HepG2 (cell line): ENCODE data around the gene DRAM1. TPM values are rescaled to one million over a fixed set of nuclear protein-coding genes. Genes with fewer than 3 reads are reported as not detected.

Experiments used
- ATAC-seq: fragments of 200-7000 bp; cut with Tn5 transposase; 3 replicates; pipeline ENCODE4 v1.9.1; 2020; ENCODE audit warnings: mild to moderate bottlenecking, moderate library complexity
- BruUV-seq: library from RNA; stranded (reverse); fragments of 400-500 nt; replicated peaks from 2 replicates; lab custom pipeline; 2021; lab: Mats Ljungman, UMichigan
- CTCF ChIA-PET: fragments of 300-600 bp; formaldehyde crosslinking; extraction: SDS; loops from one replicate; lab custom pipeline; 2021; ENCODE audit warnings: low total read pairs, inconsistent platforms, low intra/inter-chr PET ratio; lab: Yijun Ruan, JAX
- POLR2A ChIA-PET: fragments of 350-600 bp; sonication (Branson Sonifier 250); formaldehyde crosslinking; loops from one replicate; lab custom pipeline; 2020; ENCODE audit warnings: antibody characterized with exemption, inconsistent platforms; lab: Yijun Ruan, JAX
- DNase-seq: peaks from one replicate; pipeline ENCODE4 v3.0.0-alpha.2; 2015; ENCODE audit warnings: low spot score
- FAIRE-seq: peaks from 3 replicates; lab custom pipeline; 2011; peaks lifted over from hg19 to GRCh38; lab: Jason Lieb, UNC
- H2AFZ ChIP-seq: one replicate; pipeline ENCODE4 v1.6.1; 2011; ENCODE audit warnings: low read length, inconsistent platforms
- H3K27ac ChIP-seq: fragments of 300-600 bp; 3 replicates; pipeline ENCODE4 v1.8.0; 2011; ENCODE audit warnings: mixed run types, mild to moderate bottlenecking, mixed read lengths, low read length, inconsistent platforms; ENCODE audit not compliant: insufficient read depth; ENCODE audit errors: extremely low read length
- H3K27me3 ChIP-seq, 2 experiments: fragments of 200-600 bp in 1 of 2; 2 replicates in 1 of 2; 3 replicates in 1 of 2; pipeline versions ENCODE4 v1.6.0 to v1.8.0; 2011; ENCODE audit warnings: low read length in 2 of 2, mild to moderate bottlenecking in 2 of 2, moderate library complexity in 2 of 2, inconsistent platforms in 1 of 2; ENCODE audit not compliant: insufficient read depth in 2 of 2, control insufficient read depth in 1 of 2
- H3K36me3 ChIP-seq, 2 experiments: fragments of 200-600 bp in 1 of 2; replicated peaks in 1 of 2; 2 replicates in 1 of 2; 3 replicates in 1 of 2; pipeline versions ENCODE4 v1.5.1 to v1.8.0; 2011; ENCODE audit warnings: low read length in 2 of 2, inconsistent platforms in 1 of 2; ENCODE audit not compliant: insufficient read depth in 2 of 2, control insufficient read depth in 1 of 2
- H3K4me1 ChIP-seq: 2 replicates; pipeline ENCODE4 v1.5.1; 2012; ENCODE audit warnings: low read length, inconsistent platforms; ENCODE audit not compliant: insufficient read depth
- H3K4me2 ChIP-seq: 2 replicates; pipeline ENCODE4 v1.6.0; 2011; ENCODE audit warnings: low read depth, low read length, inconsistent platforms
- H3K4me3 ChIP-seq, 3 experiments: fragments of 200-600 bp in 1 of 3; sonication (generic), shearing (Covaris generic) in 1 of 3; replicated peaks in 1 of 3; 2 replicates each; pipeline ENCODE4 v1.5.1; 2011 to 2016; ENCODE audit warnings: low read length in 3 of 3, inconsistent platforms in 2 of 3, low read depth in 2 of 3, mild to moderate bottlenecking in 2 of 3, control low read depth in 1 of 3, mixed read lengths in 1 of 3; ENCODE audit not compliant: insufficient read depth in 1 of 3
- H3K79me2 ChIP-seq: one replicate; pipeline ENCODE4 v1.6.1; 2011; ENCODE audit warnings: low read length, inconsistent platforms; ENCODE audit not compliant: insufficient read depth
- H3K9ac ChIP-seq: 2 replicates; pipeline ENCODE4 v1.6.0; 2011; ENCODE audit warnings: mild to moderate bottlenecking, low read depth, low read length, inconsistent platforms; ENCODE audit not compliant: insufficient read depth
- H3K9me3 ChIP-seq: 2 replicates; pipeline ENCODE4 v1.5.1; 2012; ENCODE audit warnings: mild to moderate bottlenecking, low read length
- H4K20me1 ChIP-seq: 2 replicates; pipeline ENCODE4 v1.6.0; 2011; ENCODE audit warnings: inconsistent platforms, mild to moderate bottlenecking, low read length, moderate library complexity; ENCODE audit not compliant: insufficient read depth
- HIVEP1 ChIP-seq: sonication (generic); formaldehyde crosslinking; IDR thresholded peaks from 2 replicates; pipeline ENCODE4 v1.4.0; 2020; ENCODE audit warnings: mild to moderate bottlenecking, missing genetic modification reagents
- MIXL1 ChIP-seq: IDR thresholded peaks from 2 replicates; pipeline ENCODE4 v1.6.1; 2016
- MTF1 ChIP-seq: sonication (generic); formaldehyde crosslinking; IDR thresholded peaks from 2 replicates; pipeline ENCODE4 v1.5.0; 2020; ENCODE audit warnings: missing genetic modification reagents
- SOX6 ChIP-seq, 2 experiments: fragments of 450-650 bp in 1 of 2; sonication (generic) in 1 of 2; formaldehyde crosslinking in 1 of 2; IDR thresholded peaks; 2 replicates each; pipeline versions ENCODE4 v1.4.0 to v1.6.1; 2017 to 2020; ENCODE audit warnings: antibody characterized with exemption in 1 of 2, mild to moderate bottlenecking in 1 of 2, missing genetic modification reagents in 1 of 2
- SP2 ChIP-seq: sonication (generic); formaldehyde crosslinking; IDR thresholded peaks from 2 replicates; pipeline ENCODE4 v1.5.1; 2020; ENCODE audit warnings: mild to moderate bottlenecking, missing genetic modification reagents
- TERF1 ChIP-seq: sonication (generic); formaldehyde crosslinking; IDR thresholded peaks from 2 replicates; pipeline ENCODE4 v1.8.0; 2022; ENCODE audit warnings: mild to moderate bottlenecking, missing genetic modification reagents, moderate library complexity
- ZNF33A ChIP-seq: sonication (generic); formaldehyde crosslinking; IDR thresholded peaks from 2 replicates; pipeline ENCODE4 v1.5.1; 2020; ENCODE audit warnings: missing genetic modification reagents, mild to moderate bottlenecking, moderate library complexity, borderline replicate concordance
- ZNF414 ChIP-seq: sonication (generic); formaldehyde crosslinking; IDR thresholded peaks from 2 replicates; pipeline ENCODE4 v1.5.0; 2020; ENCODE audit warnings: missing genetic modification reagents
- ZNF570 ChIP-seq: sonication (generic); formaldehyde crosslinking; IDR thresholded peaks from 2 replicates; pipeline ENCODE4 v1.4.0; 2020; ENCODE audit warnings: mild to moderate bottlenecking, missing genetic modification reagents, borderline replicate concordance
- ZNF605 ChIP-seq: sonication (generic); formaldehyde crosslinking; IDR thresholded peaks from 2 replicates; pipeline ENCODE4 v1.8.0; 2022; ENCODE audit warnings: mild to moderate bottlenecking, missing genetic modification reagents
- ZNF850 ChIP-seq: sonication (generic); formaldehyde crosslinking; conservative IDR thresholded peaks from 2 replicates; pipeline ENCODE4 v1.9.0; 2021; ENCODE audit warnings: mild to moderate bottlenecking, missing genetic modification reagents
- WGBS: methylation state at CpG from one replicate; pipeline ENCODE4 v1.1.6; 2017; ENCODE audit warnings: low lambda C conversion rate; 5-methylcytosine and 5-hydroxymethylcytosine counted together
- in situ Hi-C: cut with HindIII; loops from 2 replicates; pipeline ENCODE4 v1.10.0; 2017; ENCODE audit warnings: low pct_unique_long_range_greater_than_20kb; ENCODE audit not compliant: extremely low pct_ligation_motif_present
- intact Hi-C: fragments of 100-400 bp; cut with micrococcal nuclease; formaldehyde crosslinking; loops from one replicate; pipeline ENCODE4 v1.10.0; 2022; ENCODE audit not compliant: unreplicated experiment
- polyA plus RNA-seq, 8 experiments: library from polyadenylated mRNA; depleted of rRNA in 3 of 8; stranded (reverse) in 7 of 8; unstranded in 1 of 8; fragments of >200 nt; fragmentation: Illumina TruSeq in 4 of 8; extraction: Trizol in 4 of 8; gene quantifications; 2 replicates each; pipeline versions ENCODE4 v1.2.1 to v1.2.3, GENCODE V29; 2011 to 2016; ENCODE audit warnings: low read depth in 4 of 8, missing spikeins in 1 of 8, mixed read lengths in 1 of 8; ENCODE audit not compliant: insufficient read depth in 1 of 8
- total RNA-seq, 5 experiments: library from RNA; depleted of rRNA; stranded (reverse); fragments of >200 nt; fragmentation: Illumina TruSeq; extraction: Trizol; gene quantifications; 2 replicates each; pipeline ENCODE4 v1.2.3, GENCODE V29; 2016; ENCODE audit warnings: low read depth in 1 of 5
- TF ChIP-seq, protein P1 (sequence below): sonication (generic); formaldehyde crosslinking; IDR thresholded peaks from 2 replicates; pipeline ENCODE4 v1.4.0; 2020; ENCODE audit warnings: missing genetic modification reagents, low read depth, mild to moderate bottlenecking, borderline replicate concordance
- TF ChIP-seq, protein P2 (sequence below): IDR thresholded peaks from 2 replicates; pipeline ENCODE4 v1.6.1; 2016; ENCODE audit warnings: mild to moderate bottlenecking
- TF ChIP-seq, protein P3 (sequence below), 2 experiments: sonication (generic) in 1 of 2; formaldehyde crosslinking in 1 of 2; IDR thresholded peaks; 2 replicates each; pipeline versions ENCODE4 v1.4.0 to v1.6.1; 2018 to 2020; ENCODE audit warnings: missing genetic modification reagents in 2 of 2, borderline replicate concordance in 1 of 2, low read depth in 1 of 2, mild to moderate bottlenecking in 1 of 2, missing biosample characterization in 1 of 2
- TF ChIP-seq, protein P4 (sequence below), 2 experiments: sonication (generic) in 1 of 2; formaldehyde crosslinking in 1 of 2; IDR thresholded peaks; 2 replicates each; pipeline versions ENCODE4 v1.5.1 to v1.6.1; 2011 to 2020; ENCODE audit warnings: borderline replicate concordance in 1 of 2, low read depth in 1 of 2, low read length in 1 of 2, mild to moderate bottlenecking in 1 of 2, missing genetic modification reagents in 1 of 2, moderate library complexity in 1 of 2

The DRAM1 gene
- total and polyA plus RNA-seq, 2 of the 13 experiments (the other 11 are each of a cell fraction or from before 2014, with no cell fraction given), result 20.9 to 32.6 TPM

DNA sequence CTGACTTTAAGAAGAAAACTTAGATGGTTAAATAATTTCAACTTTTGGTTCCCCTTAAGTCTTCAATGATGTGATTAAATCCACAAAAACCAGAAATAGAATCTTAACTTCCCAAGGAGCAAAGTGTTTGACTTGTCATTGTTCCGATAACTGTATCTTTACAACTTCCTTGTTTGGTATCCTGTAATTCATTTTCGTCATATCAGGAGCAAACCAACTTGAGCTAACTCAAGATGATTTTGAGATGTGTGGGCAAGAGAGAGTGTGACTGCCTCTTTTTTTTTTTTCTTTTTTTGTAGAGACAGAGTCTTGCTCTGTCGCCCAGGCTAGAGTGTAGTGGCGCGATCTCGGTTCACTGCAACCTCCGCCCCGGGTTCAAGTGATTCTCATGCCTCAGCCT is 25.3 kb downstream of the DRAM1 start:
- Histone ChIP-seq H3K79me2 (no peaks in the 10 kb centered on the region), H3K36me3 (peaks cover 4 to 31% of the 10 kb centered on the region in 2 experiments), H2AFZ (no peak overlapping the region), H3K4me1 (peaks cover under 1% of the 10 kb centered on the region; the same call in 1 of the 2 replicates), H4K20me1 (no peaks in the 10 kb centered on the region), H3K4me2 (no peak overlapping the region), H3K4me3 (no peak overlapping the region), H3K9ac (no peak overlapping the region), H3K9me3 (no peaks in the 10 kb centered on the region), H3K27me3 (no peaks in the 10 kb centered on the region), H3K27ac (no peak overlapping the region)
- ChIA-PET CTCF (no interaction called here), POLR2A (no interaction called here)
- ATAC-seq (no peak), DNase-seq (no peak), FAIRE-seq (no peak)
- intact Hi-C loops, result no loop called here
- no TSS peak for BruUV-seq
- in situ Hi-C loops, result no loop called here
- over 99% methylated on average over 8 of the region's 8 CpGs for WGBS
- TF ChIP-seq ZNF33A (CRISPR knock-in tag) (no peak), MTF1 (no peak), SOX6 (IDR thresholded peaks at IDR 0.05) (no peak), SOX6 (CRISPR knock-in tag; IDR thresholded peaks at IDR 0.05) (no peak), HIVEP1 (no peak), MIXL1 (CRISPR knock-in tag) (no peak), SP2 (CRISPR knock-in tag) (no peak), ZNF605 (CRISPR knock-in tag) (no peak), ZNF414 (CRISPR knock-in tag) (no peak), ZNF570 (no peak), TERF1 (CRISPR knock-in tag) (no peak), ZNF850 (CRISPR knock-in tag) (no peak)
- TF ChIP-seq, protein P1, sequence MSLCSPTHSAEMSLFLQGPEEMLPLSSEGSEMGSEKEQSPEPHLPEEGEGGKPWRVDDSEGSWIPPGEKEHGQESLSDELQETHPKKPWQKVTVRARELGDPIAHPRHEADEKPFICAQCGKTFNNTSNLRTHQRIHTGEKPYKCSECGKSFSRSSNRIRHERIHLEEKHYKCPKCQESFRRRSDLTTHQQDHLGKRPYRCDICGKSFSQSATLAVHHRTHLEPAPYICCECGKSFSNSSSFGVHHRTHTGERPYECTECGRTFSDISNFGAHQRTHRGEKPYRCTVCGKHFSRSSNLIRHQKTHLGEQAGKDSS (CRISPR knock-in tag), result no peak
- TF ChIP-seq, protein P2, sequence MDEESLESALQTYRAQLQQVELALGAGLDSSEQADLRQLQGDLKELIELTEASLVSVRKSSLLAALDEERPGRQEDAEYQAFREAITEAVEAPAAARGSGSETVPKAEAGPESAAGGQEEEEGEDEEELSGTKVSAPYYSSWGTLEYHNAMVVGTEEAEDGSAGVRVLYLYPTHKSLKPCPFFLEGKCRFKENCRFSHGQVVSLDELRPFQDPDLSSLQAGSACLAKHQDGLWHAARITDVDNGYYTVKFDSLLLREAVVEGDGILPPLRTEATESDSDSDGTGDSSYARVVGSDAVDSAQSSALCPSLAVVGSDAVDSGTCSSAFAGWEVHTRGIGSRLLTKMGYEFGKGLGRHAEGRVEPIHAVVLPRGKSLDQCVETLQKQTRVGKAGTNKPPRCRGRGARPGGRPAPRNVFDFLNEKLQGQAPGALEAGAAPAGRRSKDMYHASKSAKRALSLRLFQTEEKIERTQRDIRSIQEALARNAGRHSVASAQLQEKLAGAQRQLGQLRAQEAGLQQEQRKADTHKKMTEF, result no peak
- TF ChIP-seq, protein P3, sequence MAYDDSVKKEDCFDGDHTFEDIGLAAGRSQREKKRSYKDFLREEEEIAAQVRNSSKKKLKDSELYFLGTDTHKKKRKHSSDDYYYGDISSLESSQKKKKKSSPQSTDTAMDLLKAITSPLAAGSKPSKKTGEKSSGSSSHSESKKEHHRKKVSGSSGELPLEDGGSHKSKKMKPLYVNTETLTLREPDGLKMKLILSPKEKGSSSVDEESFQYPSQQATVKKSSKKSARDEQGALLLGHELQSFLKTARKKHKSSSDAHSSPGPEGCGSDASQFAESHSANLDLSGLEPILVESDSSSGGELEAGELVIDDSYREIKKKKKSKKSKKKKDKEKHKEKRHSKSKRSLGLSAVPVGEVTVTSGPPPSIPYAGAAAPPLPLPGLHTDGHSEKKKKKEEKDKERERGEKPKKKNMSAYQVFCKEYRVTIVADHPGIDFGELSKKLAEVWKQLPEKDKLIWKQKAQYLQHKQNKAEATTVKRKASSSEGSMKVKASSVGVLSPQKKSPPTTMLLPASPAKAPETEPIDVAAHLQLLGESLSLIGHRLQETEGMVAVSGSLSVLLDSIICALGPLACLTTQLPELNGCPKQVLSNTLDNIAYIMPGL (CRISPR knock-in tag; IDR thresholded peaks at IDR 0.05; ENCODE audit: borderline replicate concordance in 1 of 2, low read depth in 1 of 2), result no peak
- TF ChIP-seq, protein P4, sequence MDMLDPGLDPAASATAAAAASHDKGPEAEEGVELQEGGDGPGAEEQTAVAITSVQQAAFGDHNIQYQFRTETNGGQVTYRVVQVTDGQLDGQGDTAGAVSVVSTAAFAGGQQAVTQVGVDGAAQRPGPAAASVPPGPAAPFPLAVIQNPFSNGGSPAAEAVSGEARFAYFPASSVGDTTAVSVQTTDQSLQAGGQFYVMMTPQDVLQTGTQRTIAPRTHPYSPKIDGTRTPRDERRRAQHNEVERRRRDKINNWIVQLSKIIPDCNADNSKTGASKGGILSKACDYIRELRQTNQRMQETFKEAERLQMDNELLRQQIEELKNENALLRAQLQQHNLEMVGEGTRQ (IDR thresholded peaks at IDR 0.05; ENCODE audit: low read depth, low read length), result no peak
- TF ChIP-seq, protein P4 (CRISPR knock-in tag; IDR thresholded peaks at IDR 0.05; ENCODE audit: borderline replicate concordance), result no peak
